Putamen (tissue), 1 donor: ENCODE data around the gene RTN4RL2.

Experiments used
- DNase-seq: peaks from one replicate; pipeline ENCODE4 v3.0.0-alpha.2; 2016; ENCODE audit warnings: low spot score

RTN4RL2 gene

GRCh38 chr11:57462597-57462996 lies 2.3 kb downstream of the RTN4RL2 start:
- no peak for DNase-seq

DNA sequence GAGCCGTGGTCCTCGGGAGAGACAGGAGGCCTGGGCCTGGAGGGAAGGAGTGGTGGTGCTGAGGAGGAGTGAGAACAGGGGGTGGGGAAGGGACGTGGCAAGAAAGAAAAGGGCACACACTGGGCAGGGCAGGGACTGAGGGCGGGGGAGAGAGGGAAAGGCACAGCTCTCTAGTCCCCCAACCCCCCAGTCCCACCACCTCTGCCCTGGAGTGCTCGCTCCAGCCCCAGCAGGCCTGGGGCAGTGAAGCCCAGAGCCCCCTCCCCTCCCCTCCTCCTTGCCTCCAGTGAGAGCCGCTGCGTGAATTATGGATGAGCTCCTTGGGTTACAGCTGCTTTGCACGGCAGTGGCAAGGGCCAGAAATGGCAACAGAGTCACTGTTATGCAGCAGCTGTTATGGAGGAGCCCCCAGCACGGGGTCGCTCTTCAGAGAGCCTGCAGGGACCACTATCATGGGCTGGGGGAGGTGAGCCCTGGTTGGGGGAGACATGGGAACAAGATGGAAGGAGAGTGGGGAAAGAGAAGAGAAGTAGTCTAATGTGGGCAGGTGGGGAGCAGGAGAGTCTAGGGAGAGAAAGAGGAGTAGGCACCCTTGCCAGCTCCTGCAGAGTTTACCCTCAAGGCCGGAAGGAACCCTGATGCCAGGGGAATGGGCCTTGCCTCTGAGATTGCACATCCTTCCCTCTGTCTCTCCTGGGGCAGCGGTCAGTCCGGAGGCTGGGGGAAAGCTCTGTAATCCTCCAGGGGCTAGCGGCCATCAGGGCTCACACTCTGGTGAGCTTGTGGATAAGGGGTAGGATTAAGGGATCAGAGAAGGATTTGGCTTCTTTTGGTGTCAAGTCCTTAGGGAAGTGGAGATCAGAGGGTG lies 3.6 kb downstream of the RTN4RL2 start:
- DNase-seq, result no peak

GRCh38 chr11:57464539-57465181 lies 4.3 kb downstream of the RTN4RL2 start:
- DNase-seq, result no peak

- DNase-seq, result no peak
Observed at GRCh38 chr11:57466680-57467079, 6.4 kb downstream of the RTN4RL2 start.

GRCh38 chr11:57467508-57468157 lies 7.3 kb downstream of the RTN4RL2 start:
- no peak for DNase-seq

- no peak for DNase-seq
Observed at GRCh38 chr11:57468276-57468675, 7.9 kb downstream of the RTN4RL2 start.

- DNase-seq, result no peak
Observed at GRCh38 chr11:57469268-57469667, 8.9 kb downstream of the RTN4RL2 start.

- no peak for DNase-seq
Observed at GRCh38 chr11:57471496-57471895, 11.2 kb downstream of the RTN4RL2 start.

DNA sequence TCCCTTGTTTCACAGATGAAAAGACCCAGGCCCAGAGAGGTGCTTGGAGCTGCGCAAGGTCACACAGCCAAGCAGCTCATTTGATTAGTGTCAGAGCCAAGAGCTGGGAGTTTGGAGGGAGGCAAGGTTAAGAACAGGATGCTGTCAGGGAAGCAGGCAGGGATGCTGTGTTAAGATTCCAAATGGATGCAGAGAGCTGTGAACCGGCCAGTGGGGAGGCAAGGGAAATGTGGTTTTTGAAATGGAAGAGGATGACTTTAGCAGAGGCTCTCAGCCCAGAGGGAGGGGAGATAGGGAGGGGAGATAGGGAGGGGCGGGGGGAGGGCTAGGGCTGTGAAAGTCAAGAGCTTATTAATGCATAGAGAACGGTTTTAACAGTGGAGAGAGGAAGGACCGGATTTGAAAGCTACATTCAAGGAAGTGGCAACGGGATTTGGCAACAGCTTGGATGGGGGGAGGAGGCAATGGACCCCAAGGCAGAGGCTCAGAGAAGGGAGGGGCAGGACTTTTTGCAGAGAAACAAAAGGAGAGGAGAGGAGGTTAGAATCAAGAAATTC lies 13.0 kb downstream of the RTN4RL2 start:
- no peak for DNase-seq

GRCh38 chr11:57474017-57474802 lies 13.9 kb downstream of the RTN4RL2 start:
- no peak for DNase-seq

DNA sequence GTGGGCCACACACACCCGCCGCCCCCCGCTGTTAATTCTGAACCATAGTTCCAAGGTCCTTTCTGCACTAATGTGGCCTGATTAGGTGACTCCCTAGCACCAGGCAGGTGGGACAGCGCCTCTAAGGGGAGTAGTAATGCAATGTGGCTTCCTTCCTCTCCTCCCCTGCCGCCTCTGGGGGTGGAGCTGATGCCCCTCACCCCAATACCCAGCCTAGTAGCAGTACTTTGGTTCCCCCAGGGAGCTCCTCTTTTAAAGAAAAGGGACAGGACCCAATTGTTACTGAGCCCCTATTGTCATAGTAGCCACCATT lies 14.4 kb downstream of the RTN4RL2 start:
- no peak for DNase-seq

DNA sequence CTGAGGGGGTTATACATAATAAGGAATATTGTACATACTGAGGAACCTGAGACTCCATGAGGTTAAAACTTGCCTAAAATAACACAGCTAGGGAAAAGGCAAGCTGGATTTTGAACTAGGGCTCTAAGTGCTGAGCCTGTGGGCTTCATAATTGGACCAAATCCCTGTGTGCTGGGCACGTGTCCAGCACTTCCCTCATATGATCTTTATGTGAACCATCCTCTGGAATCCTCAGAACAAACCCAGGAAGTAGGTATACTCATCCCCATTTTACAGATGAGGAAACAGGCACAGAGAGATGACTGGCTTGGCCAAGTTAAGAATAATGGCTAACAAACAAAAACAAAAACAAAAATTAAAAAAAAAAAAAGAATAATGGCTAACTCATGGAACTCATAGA lies 14.9 kb downstream of the RTN4RL2 start:
- DNase-seq, result no peak

DNA sequence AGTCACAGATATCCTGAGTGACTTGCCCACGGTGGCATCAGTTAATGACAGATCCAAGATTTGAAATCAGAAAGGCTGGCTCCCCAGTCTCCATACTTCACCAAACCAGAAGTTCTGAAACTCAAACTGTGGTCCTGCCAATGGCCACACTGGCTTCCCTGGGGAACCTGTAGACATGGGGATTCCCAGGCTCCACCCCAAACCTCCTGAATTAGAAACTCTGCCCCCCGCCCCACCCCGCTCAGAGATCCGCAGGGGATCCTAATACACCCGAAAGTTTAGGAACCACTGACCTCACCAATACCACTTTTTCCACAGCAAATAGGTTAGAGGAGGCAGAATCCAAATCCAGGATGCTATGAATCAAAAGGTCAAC lies 15.3 kb downstream of the RTN4RL2 start:
- DNase-seq, result no peak

DNA sequence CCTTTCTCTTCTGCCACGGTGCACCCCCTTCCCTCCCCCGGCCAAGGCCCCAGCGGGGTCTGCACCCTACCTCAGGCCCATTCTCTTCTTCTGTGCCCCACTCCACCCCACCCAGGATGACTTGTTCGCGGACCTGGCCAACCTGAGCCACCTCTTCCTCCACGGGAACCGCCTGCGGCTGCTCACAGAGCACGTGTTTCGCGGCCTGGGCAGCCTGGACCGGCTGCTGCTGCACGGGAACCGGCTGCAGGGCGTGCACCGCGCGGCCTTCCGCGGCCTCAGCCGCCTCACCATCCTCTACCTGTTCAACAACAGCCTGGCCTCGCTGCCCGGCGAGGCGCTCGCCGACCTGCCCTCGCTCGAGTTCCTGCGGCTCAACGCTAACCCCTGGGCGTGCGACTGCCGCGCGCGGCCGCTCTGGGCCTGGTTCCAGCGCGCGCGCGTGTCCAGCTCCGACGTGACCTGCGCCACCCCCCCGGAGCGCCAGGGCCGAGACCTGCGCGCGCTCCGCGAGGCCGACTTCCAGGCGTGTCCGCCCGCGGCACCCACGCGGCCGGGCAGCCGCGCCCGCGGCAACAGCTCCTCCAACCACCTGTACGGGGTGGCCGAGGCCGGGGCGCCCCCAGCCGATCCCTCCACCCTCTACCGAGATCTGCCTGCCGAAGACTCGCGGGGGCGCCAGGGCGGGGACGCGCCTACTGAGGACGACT lies 15.9 kb downstream of the RTN4RL2 start:
- no peak for DNase-seq

DNA sequence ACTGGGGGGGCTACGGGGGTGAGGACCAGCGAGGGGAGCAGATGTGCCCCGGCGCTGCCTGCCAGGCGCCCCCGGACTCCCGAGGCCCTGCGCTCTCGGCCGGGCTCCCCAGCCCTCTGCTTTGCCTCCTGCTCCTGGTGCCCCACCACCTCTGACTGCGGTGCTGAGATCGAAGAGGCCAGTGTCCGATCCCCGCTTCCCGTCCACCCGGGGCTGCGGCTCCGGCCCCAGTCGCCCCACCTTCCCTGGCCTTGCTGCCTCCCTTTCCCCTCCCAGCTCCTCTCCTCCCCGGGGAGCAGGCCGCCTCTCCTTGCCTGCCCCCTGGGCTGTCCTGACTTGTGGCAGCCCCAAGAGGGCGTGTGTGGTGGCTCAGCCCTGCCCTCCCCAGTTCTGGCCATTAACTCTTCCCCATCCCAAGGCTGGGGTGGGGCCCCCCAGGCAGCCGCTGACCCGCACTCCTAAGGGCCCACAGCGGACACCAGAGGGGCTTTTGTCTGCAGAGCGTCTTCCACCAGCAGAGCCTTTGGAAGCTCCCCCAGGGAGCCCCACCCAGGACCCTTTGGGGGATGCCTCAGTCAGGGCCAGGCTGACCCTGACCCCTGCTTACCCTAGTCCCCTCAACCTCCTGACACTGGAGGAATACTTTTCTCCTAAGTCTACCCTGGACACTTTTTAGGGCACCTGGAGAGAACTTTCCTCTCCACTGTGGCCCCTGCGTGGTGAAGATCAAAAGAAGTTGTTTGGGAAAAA lies 16.6 kb downstream of the RTN4RL2 start:
- DNase-seq, result no peak

DNA sequence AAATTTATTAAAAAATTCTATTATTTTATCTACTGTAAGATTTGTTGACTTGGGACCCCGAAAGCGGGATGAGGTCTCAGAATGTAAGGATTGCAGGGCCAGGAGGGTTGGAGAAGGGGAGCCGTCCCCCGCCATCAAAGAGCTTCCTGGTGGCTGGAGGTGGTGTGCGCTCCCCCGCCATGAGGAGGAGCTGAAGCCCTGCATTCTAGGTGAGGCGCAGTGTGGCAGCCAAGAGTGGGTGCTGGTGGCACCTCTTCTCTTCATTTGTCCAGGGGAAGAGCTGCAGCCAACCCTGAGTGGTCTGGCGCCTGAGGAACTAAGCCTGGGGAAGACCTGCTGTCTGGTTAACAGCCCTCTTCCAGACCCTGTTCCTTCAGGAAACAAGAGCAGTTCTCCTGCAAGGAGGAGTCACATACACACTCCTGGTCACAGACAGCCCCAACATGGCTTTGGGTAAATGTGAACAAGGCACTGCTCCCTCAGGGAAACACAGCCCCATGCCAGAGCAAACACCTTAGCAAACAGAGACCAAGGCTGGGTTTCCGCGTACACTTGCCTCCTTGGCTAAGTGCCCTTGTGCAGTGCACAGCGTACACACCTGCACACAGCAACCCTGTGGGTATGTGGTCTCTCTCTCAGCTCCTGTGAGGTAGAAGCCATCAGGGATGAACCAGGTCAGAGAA lies 17.3 kb downstream of the RTN4RL2 start:
- DNase-seq, result no peak

DNA sequence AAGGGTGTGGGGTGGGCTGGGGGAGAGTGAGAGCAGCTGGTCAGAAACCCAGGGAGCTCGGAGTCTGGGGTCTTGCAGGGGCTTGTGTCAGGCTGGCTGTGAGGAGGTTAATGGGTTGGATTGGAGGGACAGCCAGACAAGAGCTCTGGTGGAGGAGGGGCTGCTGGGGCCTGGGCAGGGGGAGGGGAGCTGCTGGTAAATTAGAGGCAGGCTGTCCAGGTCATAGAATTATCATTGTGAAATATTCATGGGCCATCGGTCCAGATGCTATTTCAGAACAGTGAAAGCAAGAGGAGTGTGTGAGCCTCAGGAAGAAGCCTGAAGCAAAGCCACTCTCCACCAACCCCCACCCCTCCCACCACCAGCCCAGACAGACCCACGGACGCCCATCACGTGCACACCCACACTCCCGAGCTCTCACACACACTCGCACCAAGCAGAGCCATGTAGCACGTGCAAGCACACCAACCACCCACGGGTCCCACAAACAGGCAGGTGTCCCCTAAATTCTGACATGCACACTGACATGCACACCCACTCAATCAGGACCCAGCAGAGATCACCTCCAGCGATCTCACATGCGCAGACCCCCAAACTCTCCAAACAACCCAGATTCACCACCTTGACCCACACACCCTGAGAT lies 18.8 kb downstream of the RTN4RL2 start:
- no peak for DNase-seq

- no peak for DNase-seq
Observed at GRCh38 chr11:57479911-57480310, 19.6 kb downstream of the RTN4RL2 start.

DNA sequence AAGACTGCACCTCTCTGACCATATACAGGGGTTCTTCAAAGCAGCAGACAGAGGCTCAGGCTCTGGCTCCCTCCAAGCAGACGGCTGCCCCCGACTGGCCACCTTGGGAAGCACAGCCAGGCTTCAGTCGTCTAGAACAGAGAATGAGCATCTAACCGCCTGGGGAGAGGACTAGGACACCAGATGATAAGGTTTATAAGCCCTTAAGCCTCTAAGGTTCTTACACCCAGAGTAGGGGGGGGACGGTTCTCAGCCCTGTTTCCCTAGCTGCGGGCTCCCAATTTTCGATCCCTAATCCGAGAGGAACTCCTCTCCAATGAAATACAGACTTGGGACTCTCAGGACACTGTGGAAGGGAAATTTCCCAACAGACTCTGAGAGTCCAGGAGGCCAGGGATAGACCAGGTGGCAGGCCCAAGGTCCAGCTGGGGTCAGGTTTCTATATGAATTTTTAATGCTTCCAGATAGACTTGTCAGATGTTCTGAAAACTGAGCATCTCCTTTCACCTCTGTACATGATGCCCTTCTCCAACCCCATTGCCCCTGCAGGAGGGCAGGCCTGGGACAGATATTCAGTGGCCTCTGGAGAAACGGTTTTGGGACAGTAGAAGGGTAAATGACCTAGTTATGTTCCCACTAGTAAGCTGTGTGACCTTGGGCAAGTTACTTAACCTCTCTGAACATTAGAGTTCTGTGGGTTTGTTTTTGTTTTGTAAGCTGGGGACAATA lies 20.2 kb downstream of the RTN4RL2 start:
- DNase-seq, result no peak
